Kidney tubule cell (primary cell): ENCODE results near the gene PPP1R3F.

Source experiments
- DNase-seq: peaks from one replicate; pipeline ENCODE4 v3.0.0-alpha.2; 2018; ENCODE audit warnings: low spot score

The PPP1R3F gene

GRCh38 chrX:49269767-49270248 lies at the start of gene PPP1R3F:
PPP1R3F (plus strand) TSS chrX:49269793; CDS start chrX:49269870, 77 bp downstream.
- no peak for DNase-seq

DNA sequence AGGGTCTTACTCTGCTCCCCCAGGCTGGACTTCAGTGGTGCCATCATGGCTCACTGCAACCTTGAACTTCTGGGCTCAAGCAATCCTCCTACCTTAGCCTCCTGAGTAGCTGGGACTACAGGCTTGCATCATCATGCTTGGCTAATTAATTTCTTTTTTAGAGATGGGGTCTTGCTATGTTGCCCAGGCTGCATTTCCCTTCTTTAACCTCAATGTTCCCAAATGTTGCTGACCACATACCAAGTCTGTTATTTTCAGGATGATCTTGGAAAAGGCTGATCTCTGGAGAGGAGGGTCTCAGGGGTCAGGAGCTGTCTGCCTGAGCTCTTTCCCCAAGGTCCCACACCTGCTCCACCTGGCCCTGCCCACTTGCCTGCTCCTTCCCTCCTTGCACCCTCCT lies 49.5 kb upstream of the PPP1R3F start:
- DNase-seq, result no peak

GRCh38 chrX:49221868-49222267 lies 47.7 kb upstream of the PPP1R3F start:
- no peak for DNase-seq

DNA sequence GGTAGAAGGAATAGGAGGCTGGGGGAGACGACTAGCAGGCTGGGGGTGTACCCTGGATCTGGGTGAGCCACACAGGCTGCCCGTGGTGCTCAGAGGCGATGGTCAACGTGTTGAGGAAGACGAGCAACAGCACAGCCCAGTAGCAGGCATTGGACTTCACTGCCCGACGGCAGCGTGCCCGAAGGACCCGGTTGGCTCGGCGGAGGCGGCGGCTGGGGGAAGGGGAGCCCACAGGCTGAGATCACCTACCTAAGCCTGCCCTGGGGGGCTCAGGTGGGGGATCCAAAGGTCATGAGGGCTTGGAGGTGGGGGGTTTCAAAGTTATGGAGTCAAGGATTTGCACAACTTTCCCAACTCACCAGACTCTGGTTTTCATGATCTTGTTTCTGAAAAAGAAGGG lies 43.7 kb upstream of the PPP1R3F start:
- no peak for DNase-seq

GRCh38 chrX:49226946-49227345 lies 42.6 kb upstream of the PPP1R3F start:
- no peak for DNase-seq

- DNase-seq, result no peak
Observed at GRCh38 chrX:49227726-49228125, 41.9 kb upstream of the PPP1R3F start.

- DNase-seq, result no peak
Observed at GRCh38 chrX:49228185-49228584, 41.4 kb upstream of the PPP1R3F start.

- peak; percentile 22 for DNase-seq
Observed at GRCh38 chrX:49230500-49231232, 38.9 kb upstream of the PPP1R3F start.

GRCh38 chrX:49231333-49232000 lies 38.1 kb upstream of the PPP1R3F start:
- DNase-seq, result no peak

DNA sequence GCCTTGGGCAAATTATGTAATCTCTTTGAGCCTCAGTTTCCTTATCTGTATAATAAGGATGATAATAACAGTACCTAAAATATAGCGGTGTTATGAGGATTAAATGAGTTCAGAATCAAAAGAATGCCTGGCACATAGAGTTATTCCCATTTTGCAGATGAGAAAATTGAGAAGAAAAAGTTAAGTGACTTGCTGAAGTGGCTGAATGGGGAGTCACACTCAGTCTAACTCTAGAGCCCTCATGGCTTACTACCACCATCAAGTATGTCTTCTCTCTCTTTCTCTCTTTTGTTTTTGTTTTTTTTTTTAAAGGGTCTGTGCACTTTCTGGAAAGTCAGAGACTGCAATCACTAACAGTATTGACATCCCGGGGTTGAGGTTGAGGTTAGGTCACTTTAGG lies 37.1 kb upstream of the PPP1R3F start:
- DNase-seq, result no peak

GRCh38 chrX:49233176-49233575 lies 36.4 kb upstream of the PPP1R3F start, which contains the start of gene CACNA1F:
CACNA1F (minus strand) TSS chrX:49233340; CDS start chrX:49233309, 31 bp downstream.
- no peak for DNase-seq

DNA sequence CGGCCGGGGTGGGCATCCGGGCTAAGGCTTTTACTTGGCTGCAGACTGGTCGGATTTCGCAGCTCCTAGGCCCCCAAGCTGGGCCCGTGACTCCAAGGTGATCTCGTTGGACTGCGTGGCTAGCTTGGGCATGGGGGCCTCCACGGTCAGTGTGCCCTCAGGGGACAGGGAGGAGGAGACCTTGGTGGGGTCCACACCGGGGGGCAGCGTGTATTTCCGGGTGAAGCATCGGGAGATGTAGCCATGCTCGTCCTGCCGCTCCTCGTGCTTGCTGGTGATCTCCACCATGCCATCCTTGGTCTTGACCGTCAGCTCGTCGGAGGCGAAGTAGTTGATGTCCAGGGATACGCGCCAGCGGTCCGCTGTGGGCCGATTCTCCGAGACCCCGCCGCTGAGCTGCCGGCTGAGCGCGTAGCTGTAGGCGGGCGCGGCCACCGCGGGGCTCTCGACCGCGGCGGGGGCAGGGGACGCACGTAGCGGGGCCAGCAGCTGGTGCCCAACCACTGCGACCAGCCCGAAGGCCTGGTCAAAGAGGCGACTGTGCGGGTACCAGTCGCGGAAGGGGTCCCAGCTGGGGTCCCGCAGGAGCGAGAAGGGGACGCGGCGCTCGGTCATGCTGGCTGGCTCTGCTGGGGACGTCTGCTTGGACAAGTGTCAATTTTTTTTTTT lies 35.6 kb upstream of the PPP1R3F start:
- DNase-seq, result no peak

- no peak for DNase-seq
Observed at GRCh38 chrX:49237060-49237459, 32.5 kb upstream of the PPP1R3F start.

DNA sequence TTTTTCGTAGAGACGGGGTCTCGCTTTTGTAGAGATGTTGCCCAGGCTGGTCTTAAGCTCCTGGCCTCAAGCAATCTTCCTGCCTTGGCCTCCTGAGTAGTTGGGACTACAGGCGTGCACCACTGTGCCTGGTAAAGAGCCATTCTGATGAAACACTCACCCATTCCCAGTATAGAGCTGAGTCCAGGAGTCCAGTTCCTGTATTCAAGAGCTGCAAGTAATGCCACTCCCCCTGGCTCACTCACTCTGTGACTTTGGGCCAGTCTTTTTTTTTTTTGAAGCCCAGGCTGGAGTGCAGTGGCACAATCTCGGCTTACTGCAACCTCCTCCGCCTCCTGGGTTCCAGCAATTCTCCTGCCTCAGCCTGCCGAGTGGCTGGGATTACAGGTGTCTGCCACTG lies 30.9 kb upstream of the PPP1R3F start:
- no peak for DNase-seq

DNA sequence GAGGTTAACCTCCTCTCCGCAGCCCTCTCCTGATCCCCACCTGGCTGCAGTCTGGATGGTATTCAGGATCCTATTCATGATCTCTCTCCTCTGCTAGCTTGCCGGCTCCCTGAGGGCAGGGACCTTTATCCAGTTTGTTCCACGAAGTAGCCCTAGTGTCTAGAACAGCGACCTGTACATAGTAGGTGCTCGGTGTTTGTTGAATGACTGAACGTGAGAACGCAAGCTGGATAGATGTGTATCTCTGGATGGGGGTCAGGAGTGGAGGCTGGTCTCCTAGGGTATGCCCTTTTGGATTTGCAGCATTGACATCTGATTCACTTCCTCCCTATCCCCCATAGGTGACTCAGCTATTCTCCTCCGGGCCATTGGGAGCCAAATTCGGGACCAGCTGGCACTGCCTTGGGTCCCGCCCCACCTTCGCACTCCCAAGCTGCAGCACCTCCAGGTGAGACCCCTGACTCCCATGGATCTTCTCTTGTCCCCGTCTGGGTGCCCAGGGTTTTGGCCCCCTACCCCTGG lies 27.0 kb upstream of the PPP1R3F start:
- DNase-seq, result no peak

DNA sequence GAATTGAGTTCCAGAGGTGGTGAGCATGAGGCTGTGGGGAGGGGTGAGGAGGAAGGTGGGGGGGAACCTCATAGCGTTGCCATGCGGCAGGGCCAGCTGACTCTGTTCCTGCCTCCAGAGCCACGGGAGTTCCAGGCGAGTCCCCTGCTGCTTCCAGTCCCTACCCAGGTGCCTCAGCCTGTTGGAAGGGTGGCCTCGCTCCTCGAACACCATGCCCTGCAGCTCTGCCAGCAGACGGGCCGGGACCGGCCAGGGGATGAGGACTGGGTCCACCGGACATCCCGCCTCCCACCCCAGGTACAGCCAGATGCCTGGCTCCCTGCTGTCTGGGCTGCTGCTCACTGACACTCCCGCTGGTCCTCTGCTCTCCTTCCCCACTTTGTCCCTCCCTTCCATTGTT lies 26.4 kb upstream of the PPP1R3F start:
- no peak for DNase-seq

GRCh38 chrX:49244207-49244606 lies 25.4 kb upstream of the PPP1R3F start:
- no peak for DNase-seq

GRCh38 chrX:49246541-49246940 lies 23.1 kb upstream of the PPP1R3F start:
- no peak for DNase-seq

GRCh38 chrX:49247346-49247745 lies 22.2 kb upstream of the PPP1R3F start:
- no peak for DNase-seq

- no peak for DNase-seq
Observed at GRCh38 chrX:49247916-49248811, 21.4 kb upstream of the PPP1R3F start.

DNA sequence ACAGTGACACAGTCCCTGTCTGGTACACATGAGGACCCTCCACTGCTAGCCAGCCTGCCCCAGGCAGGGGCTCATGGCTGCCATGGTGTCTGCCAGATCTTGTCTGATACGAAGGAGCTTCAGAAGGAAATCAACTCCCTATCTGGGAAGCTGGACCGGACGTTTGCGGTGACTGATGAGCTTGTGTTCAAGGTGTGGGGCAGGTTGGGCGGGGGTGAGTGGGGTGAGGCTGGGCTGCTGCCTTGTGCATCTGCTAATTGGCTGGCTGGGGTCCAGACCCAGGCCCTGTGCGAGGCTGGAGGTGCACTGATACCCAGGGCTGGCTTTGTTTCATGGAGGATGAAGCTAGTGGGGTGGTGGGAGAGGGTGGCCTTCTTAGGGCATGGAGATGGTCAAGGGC lies 20.5 kb upstream of the PPP1R3F start:
- DNase-seq, result no peak

- DNase-seq, result no peak
Observed at GRCh38 chrX:49249616-49250015, 20.0 kb upstream of the PPP1R3F start.
